Coronary artery (tissue), 2 donors: ENCODE data around the gene ELF1.
"Not testable (repeated sequence)": the region's sequence is repeated elsewhere in the genome, so short reads cannot be mapped to it uniquely, and the experiment has no call there.

Experiments used
- DNase-seq: peaks from one replicate; pipeline ENCODE4 v3.0.0-alpha.2; 2017; ENCODE audit warnings: low spot score
- H3K27ac ChIP-seq, 2 donors: fragments of 200-600 bp; sonication (generic); one replicate each; pipeline ENCODE4 v1.5.1; 2016 to 2019
- H3K4me3 ChIP-seq: fragments of 200-600 bp; sonication (generic); 2 replicates; pipeline ENCODE4 v1.5.1; 2016; ENCODE audit warnings: mild to moderate bottlenecking, moderate library complexity
- TF ChIP-seq, protein P1 (sequence below): fragments of 200-600 bp; sonication (generic); IDR thresholded peaks from one replicate; pipeline ENCODE4 v1.5.1; 2019; ENCODE audit warnings: antibody characterized with exemption

Gene ELF1

DNA sequence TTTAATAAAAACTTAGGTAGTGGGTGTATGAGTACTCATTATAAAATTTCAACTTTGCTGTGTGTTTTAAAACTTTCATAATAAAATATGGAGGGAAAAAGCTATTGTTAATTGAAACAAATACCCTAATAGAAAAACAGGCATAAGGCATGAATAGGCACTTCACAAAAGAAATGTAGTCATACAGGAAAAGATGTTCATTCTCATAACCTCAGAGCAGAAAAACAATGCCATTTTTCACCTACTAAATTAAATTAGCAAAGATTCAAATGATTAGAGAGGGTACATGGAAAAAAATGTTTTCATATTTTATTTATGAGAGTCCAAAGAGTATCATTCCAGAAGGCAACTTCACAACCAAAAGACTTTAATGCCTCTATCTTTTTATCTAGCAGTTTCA lies 20.6 kb upstream of the ELF1 start:
- TF ChIP-seq, protein P1, sequence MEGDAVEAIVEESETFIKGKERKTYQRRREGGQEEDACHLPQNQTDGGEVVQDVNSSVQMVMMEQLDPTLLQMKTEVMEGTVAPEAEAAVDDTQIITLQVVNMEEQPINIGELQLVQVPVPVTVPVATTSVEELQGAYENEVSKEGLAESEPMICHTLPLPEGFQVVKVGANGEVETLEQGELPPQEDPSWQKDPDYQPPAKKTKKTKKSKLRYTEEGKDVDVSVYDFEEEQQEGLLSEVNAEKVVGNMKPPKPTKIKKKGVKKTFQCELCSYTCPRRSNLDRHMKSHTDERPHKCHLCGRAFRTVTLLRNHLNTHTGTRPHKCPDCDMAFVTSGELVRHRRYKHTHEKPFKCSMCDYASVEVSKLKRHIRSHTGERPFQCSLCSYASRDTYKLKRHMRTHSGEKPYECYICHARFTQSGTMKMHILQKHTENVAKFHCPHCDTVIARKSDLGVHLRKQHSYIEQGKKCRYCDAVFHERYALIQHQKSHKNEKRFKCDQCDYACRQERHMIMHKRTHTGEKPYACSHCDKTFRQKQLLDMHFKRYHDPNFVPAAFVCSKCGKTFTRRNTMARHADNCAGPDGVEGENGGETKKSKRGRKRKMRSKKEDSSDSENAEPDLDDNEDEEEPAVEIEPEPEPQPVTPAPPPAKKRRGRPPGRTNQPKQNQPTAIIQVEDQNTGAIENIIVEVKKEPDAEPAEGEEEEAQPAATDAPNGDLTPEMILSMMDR: no peak
- no peak for DNase-seq
- H3K27ac ChIP-seq: no peak overlapping the region
- no peak overlapping the region for H3K4me3 ChIP-seq

DNA sequence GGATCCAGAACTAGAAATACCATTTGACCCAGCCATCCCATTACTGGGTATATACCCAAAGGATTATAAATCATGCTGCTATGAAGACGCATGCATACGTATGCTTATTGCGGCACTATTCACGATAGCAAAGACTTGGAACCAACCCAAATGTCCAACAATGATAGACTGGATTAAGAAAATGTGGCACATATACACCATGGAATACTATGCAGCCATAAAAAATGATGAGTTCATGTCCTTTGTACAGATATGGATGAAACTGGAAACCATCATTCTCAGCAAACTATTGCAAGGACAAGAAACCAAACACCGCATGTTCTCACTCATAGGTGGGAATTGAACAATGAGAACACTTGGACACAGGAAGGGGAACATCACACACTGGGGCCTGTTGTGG lies 17.4 kb upstream of the ELF1 start:
- not testable (repeated sequence) for H3K27ac ChIP-seq, H3K4me3 ChIP-seq, DNase-seq

DNA sequence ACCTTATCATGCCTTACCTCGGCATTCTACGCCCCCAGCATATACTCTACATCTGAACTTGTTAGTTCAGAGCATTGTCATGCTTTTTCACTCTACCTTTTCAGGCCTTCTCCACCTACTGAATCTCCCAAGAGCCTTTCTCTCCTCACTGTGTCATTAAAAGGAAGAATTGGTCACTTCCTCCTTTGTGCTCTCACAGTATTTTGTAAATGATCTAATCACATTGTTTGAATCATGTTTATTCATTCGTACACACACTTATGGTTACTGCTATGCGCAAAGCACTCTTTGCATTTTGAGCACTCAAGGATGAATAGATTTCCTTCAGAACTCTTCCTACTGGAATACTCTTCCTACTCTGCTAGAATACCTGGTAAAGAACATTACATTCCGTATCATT lies 15.8 kb upstream of the ELF1 start:
- DNase-seq: no peak
- TF ChIP-seq, protein P1: no peak
- Histone ChIP-seq H3K27ac (no peak overlapping the region), H3K4me3 (no peak overlapping the region)

DNA sequence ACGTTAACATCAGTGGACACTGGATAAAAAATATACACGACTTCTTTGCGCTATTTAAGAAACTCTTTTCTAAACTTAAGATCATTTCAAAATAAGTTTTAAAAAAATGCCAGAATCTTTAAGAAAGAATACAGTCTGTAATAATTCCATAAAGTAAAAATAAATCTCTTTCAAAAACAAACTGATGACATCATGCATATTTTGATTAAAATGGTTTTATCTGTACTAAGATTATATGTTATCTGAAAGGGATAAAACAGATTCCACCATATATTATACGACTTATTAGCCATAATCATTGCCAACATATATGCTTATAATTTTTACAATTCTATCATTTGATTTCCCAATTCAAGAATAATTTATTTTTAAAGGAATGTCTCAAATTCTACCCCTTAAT lies 15.3 kb upstream of the ELF1 start:
- no peak for DNase-seq
- H3K27ac ChIP-seq: no peak overlapping the region
- TF ChIP-seq, protein P1: no peak
- H3K4me3 ChIP-seq: no peak overlapping the region

DNA sequence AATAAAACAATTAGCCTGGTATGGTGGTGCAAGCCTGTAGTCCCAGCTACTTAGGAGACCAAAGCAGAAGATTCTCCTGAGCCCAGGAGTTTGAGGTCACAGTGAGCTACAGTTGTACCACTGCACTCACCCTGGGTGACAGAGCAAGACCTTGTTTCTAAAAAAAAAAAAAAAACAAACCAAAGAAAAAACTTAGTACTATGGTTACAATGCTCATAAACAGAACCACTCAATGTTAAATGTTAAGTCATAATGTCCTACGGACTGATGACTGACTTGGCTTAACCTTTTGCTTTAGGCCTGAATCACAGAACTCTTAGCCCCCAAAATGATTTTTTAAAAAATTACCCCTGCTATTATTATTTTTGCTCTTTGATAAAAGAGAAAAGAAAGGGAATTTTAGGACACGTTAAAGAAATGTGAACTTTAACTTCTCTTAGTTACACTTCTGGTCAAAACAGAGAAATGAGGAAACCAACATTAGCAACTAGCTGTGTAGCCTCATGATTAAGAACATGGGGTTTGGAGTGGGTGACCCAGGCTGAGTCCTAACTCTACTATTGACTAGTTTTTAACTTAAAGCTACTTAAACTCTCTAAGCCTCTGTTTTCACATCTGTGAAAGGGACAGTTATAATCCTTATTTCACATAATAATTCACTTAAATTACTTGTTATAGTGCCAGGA lies 13.7 kb upstream of the ELF1 start:
- Histone ChIP-seq H3K4me3 (no peak overlapping the region), H3K27ac (no peak overlapping the region)
- DNase-seq: no peak
- TF ChIP-seq, protein P1: no peak

DNA sequence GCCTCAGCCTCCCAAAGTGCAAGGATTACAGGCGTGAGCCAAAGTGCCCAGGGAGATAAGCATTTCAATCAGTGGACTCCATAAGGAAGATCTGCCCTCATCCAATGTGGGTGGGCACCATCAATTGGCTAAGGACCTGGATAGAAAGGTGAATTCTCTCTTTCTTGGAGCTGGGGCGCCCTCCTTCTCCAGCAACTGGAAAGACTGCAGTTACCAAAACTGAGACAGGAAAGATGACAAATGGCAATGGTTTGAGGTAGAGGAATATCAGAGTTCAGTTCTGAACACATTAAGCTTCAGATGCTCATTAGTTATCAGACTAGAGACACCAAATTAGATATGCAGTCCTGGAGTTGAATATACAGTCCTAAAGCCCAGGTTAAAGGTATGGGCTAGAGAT lies 10.5 kb upstream of the ELF1 start:
- no peak for DNase-seq
- TF ChIP-seq, protein P1: no peak
- Histone ChIP-seq H3K4me3 (no peak overlapping the region), H3K27ac (no peak overlapping the region)

DNA sequence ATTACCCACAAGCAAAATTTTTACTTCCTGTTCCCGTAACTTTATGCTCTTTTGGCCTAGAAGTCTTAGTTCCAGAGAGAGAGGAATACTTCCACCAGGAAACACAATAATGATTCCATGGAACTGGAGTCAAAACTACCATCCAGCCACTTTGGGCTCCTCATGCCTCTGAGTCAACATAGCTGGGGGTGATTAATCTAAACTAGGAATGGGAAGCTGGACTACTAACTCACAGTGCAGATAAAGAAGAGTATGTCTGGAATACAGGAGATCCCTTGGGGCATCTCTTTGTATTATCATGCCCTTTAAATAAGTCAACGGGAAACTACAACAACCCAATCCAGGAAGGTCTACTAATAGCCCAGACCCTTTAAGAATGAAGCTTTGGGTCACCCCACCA lies 8.9 kb upstream of the ELF1 start:
- Histone ChIP-seq H3K4me3 (no peak overlapping the region), H3K27ac (no peak overlapping the region)
- TF ChIP-seq, protein P1: no peak
- DNase-seq: no peak

DNA sequence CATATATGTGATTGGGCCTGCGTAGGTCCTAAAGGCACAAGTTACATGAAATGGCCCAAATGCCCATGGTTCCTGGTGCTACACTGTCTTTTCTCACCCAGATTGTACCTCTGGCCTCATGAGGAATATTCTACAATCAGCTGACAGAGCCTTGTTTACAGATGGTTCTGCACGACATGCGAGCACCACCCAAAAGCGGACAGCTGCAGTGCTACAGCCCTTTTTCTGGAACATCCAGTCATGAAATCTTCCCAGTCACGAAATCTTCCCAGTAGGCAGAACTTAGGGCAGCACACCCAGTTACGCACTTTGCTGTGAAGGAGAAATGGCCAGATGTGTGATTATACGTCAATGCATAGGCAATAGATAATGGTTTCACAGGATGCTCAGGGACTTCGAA lies 7.7 kb upstream of the ELF1 start:
- TF ChIP-seq, protein P1: no peak
- no peak for DNase-seq
- Histone ChIP-seq H3K27ac (no peak overlapping the region), H3K4me3 (no peak overlapping the region)
